ENCODE data around the gene RNF214.

The RNF214 gene

GRCh38 chr11:117217141-117218084 is 15.1 kb upstream of the RNF214 start:
- DNase-seq: no peak

- DNase-seq: no peak
Observed at GRCh38 chr11:117218133-117218915, 14.1 kb upstream of the RNF214 start.

GRCh38 chr11:117219001-117219400 is 13.5 kb upstream of the RNF214 start:
- DNase-seq: no peak

- DNase-seq: no peak
Observed at GRCh38 chr11:117219455-117219854, 13.0 kb upstream of the RNF214 start.

GRCh38 chr11:117219995-117220394 is 12.5 kb upstream of the RNF214 start:
- DNase-seq: no peak

GRCh38 chr11:117220568-117220967 is 11.9 kb upstream of the RNF214 start:
- DNase-seq: no peak

- DNase-seq: no peak
Observed at GRCh38 chr11:117220999-117221774, 11.3 kb upstream of the RNF214 start.

GRCh38 chr11:117221775-117222517 is 10.5 kb upstream of the RNF214 start:
- DNase-seq: no peak

GRCh38 chr11:117222991-117223740 is 9.3 kb upstream of the RNF214 start:
- DNase-seq: no peak

- no peak for DNase-seq
Observed at GRCh38 chr11:117223741-117224689, 8.5 kb upstream of the RNF214 start.

GRCh38 chr11:117225553-117226170 is 6.8 kb upstream of the RNF214 start:
- DNase-seq: no peak

GRCh38 chr11:117226388-117227385 is 5.8 kb upstream of the RNF214 start:
- peak; percentile 34 for DNase-seq

GRCh38 chr11:117228091-117228490 is 4.4 kb upstream of the RNF214 start:
- no peak for DNase-seq

- no peak for DNase-seq
Observed at GRCh38 chr11:117229411-117229810, 3.1 kb upstream of the RNF214 start.

GRCh38 chr11:117229931-117230285 is 2.6 kb upstream of the RNF214 start:
- DNase-seq: no peak

- no peak for DNase-seq
Observed at GRCh38 chr11:117230286-117230961, 2.0 kb upstream of the RNF214 start.

- DNase-seq: no peak
Observed at GRCh38 chr11:117230999-117231841, 1.3 kb upstream of the RNF214 start.

Measured in NCI-H2081 treated with DMSO at 0.1 percent for 48 hours (cell line).